Measurements from ENCODE around the gene SELENON.

DNA sequence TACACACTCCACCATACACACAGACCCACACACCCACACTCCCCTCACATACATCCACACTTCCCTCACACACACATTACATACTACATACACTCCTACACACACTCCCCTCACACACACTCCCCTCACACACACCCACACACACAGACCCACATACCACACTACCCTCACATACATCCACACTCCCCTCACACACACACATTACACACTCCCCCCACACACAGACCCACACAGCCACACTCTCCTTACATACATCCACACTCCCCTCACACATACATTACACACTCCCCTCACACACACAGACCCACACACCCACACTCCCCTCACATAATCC lies 32.6 kb upstream of the SELENON start:
- TF ChIP-seq, protein P1, sequence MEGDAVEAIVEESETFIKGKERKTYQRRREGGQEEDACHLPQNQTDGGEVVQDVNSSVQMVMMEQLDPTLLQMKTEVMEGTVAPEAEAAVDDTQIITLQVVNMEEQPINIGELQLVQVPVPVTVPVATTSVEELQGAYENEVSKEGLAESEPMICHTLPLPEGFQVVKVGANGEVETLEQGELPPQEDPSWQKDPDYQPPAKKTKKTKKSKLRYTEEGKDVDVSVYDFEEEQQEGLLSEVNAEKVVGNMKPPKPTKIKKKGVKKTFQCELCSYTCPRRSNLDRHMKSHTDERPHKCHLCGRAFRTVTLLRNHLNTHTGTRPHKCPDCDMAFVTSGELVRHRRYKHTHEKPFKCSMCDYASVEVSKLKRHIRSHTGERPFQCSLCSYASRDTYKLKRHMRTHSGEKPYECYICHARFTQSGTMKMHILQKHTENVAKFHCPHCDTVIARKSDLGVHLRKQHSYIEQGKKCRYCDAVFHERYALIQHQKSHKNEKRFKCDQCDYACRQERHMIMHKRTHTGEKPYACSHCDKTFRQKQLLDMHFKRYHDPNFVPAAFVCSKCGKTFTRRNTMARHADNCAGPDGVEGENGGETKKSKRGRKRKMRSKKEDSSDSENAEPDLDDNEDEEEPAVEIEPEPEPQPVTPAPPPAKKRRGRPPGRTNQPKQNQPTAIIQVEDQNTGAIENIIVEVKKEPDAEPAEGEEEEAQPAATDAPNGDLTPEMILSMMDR (IDR thresholded peaks at IDR 0.05; ENCODE audit: low read depth, low read length), result no peak
- no peak for TF ChIP-seq POLR2A (IDR thresholded peaks at IDR 0.05; ENCODE audit: extremely low read depth, insufficient read length)
- no peak for TF ChIP-seq MAX (IDR thresholded peaks at IDR 0.05; ENCODE audit: low read depth, low read length)
- TF ChIP-seq MYC (IDR thresholded peaks at IDR 0.05; ENCODE audit: low read depth, low read length), result no peak

Measured in NB4 (cell line).